Measurements from ENCODE around the gene BCL10.

BCL10 gene

DNA sequence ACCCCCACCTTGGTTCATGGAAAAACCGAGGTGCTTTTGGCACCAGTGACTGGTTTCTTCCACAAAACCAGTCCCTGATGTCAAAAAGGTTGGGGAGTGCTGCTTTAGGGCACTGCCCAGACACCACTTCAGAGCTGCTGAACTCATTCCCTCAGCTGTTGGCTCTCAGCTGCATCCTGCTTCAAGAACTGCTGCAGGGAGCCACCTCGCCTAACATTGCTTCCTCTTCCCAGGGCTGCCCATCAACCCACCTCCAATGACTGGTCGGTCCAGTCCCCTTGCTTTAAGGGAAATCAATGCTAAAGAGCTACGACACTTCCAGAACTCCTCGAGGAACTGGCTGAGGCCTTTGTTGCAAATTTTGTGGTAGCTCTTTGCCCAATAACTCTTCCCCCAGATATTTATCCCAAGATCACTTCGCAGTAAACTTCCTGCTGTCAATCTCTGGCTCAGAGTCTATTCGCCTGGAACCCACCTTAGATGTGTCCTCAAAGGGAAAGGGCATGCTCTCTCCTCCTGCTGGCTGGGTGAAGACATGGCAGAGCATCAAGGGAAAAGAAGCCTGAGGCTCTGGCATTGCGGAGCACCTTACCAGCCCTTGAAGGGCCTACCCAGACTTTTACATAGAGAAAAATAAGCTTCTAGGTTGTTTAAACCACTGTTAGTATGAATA, 46.0 kb downstream of the BCL10 start:
- DNase-seq = no peak
- intact Hi-C loops (cut with DNase I) = no loop called here

DNA sequence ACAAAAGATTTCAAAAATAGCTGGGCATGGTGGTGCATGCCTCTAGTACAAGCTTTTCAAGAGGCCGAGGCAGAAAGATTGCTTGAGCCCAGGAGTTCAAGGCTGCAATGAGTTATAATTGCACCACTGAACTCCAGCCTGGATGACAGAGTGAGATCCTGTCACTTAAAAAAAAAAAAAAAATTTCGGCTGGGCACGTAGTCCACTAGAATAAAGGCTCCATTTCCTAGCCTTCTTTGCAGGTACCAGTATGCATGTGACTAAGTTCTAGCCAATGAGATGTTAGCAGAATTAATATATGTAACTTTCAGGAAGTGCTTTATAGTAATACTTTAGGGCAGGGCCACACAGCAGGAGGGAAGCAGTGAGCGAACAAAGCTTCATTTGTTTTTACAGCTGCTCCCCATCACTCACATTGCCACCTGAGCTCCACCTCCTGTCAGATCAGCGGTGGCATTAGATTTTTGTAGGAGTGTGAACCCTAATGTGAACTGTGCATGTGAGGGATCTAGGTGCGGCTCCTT, 46.8 kb downstream of the BCL10 start:
- intact Hi-C loops (cut with DNase I) = no loop called here
- no peak for DNase-seq

DNA sequence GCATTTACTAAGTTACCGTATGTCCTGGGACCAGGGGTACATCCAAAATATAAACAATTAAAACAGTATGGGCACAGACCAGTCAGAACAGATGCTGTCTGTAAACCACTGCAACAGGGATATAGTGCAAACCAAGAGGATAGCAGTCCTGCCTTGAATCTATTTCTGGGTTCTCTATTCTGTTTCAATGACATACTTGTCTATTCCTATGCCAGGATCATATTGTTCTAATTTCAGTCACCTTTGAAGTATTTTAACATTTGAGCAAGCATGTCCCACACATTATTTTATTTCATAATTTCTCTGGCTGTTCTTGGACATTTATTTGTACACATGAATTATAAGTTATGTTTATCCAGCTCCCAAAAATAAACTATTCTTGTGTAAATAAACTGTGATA, 47.5 kb downstream of the BCL10 start:
- intact Hi-C loops (cut with DNase I) = no loop called here
- no peak for DNase-seq

DNA sequence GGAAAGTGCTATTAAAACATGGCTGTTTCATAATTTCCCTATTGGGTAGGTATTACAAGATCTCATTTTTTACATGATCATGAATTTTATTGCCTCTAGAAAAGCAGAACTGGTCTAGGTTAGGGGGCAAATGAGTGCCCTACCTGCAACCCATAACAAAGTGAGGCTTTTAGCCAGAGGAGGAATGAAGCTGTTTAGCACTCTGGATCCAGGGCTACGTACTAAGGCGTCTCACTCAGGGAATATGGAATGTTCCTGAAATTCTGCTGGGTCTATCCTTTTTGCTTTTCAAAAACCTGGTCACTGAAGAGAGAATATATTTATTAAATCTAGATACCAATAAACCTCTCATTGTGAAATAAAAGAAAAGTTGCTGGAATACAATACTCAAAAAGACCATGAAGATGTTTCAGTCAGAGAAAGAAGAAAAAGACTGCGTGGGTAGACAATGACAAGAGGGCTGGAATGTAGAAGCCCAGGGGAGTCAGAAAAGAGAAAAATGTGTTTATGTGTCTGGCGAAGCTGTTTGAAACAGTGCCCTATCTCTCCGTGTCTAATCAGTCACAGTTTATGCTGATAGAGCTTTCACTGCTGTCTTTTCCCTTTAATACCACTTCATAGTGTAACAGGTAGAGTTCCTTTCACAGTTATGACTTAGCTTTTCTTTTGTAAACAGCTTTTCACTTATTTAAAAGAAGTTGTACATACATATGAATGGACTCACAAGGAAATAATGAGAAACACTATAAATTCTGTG, 50.6 kb downstream of the BCL10 start:
- no peak for DNase-seq
- intact Hi-C loops (cut with DNase I) = no loop called here

DNA sequence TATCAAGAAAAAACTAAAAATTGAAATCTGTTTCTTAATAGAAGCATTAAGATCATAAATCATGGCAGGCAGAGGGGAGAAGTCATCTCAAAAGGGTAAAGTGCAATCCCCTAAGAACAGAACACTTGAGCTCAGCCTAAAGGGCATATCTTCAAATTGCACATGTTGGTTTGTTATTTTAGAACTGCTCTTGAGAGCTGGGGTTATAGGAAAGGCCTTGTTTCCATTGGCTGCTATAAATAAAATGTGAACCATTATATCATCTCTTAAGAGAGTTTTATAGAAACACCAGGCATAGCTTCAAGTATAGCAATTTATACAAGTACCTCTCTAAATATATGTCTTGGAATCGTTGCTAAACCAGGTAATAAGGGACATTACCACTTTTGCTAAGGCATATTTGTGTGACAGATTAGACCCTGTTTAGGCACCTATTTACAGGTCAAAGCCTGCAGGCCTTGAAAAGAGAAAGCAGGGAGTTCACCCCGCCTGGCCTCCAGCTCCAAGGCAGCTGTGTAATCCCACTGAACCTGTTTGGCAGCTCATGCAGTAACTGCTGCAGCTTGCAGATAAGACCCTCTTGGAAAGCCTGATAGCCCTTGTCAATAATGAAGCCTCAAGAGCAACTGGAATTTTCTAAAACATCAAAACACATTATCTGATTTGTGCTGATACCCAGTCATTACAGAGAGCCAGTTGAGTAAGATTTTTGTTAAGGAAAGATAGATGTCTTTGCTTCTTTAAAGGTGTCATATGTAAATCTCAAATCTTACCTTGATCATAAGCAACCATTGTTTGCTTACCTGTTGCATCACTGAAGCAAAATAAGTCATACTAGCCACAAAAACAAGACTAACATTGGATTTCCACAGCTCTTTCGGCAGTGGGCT, 51.5 kb downstream of the BCL10 start:
- intact Hi-C loops (cut with DNase I) = no loop called here
- no peak for DNase-seq

DNA sequence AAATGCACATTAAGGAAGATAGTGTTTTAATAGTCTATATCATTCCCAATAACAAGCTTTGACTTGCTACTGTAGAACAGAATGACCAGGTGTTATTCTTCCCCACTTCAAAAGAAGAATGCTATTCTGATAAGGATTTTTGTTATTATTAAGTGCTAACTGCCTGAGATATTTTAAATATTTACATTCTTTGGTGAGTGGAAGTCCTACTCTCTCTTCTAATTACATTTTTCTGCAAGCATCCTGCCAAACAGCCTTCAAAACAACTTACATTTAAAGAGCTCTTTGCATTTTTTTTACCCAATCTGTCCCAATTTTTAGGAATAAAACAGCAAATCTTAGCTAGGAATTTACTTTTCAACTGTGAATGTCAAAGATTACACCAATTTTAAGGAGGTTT, 52.1 kb downstream of the BCL10 start:
- no peak for DNase-seq
- intact Hi-C loops (cut with DNase I) = no loop called here

DNA sequence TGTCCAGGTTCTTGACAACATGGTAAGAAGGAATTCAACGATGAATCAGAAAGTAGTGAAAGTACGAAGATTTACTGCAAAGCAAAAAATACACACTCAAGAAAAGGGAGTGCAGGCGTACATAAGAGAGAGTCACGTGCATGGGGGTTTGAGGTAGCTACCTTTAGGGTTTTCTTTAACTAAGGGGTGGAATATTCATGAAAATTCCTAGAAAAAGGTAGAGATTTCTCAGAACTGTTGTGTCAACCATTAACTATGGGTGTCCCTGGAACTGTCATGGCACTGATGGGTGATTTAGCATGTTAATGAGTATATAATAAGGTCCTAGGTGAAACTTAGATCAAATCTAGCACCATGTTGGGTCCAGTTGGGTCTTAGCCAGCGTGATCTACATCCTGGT, 53.1 kb downstream of the BCL10 start:
- DNase-seq = no peak
- intact Hi-C loops (cut with DNase I) = no loop called here

DNA sequence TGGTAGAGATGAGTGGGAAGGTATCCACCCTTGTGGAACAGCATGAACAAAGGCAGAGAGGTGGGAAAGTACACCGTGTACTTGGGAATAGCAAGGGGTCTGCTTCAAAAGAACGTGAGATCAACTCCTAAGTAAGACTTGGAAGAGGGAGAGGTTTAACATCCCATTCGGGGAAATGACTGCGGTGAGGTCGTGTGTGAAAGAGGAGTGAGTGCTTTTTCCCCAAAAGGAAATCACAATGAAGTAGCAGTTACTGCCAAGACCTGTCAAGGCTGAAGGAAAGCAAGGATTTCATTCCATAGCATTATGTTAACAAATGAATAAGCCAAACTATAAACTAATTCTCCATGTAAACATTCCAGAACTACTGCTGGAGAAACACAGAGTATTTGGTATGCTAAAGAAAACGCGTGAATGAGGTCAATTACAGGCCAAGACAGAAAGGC, 55.7 kb downstream of the BCL10 start:
- no peak for DNase-seq
- intact Hi-C loops (cut with DNase I) = no loop called here

DNA sequence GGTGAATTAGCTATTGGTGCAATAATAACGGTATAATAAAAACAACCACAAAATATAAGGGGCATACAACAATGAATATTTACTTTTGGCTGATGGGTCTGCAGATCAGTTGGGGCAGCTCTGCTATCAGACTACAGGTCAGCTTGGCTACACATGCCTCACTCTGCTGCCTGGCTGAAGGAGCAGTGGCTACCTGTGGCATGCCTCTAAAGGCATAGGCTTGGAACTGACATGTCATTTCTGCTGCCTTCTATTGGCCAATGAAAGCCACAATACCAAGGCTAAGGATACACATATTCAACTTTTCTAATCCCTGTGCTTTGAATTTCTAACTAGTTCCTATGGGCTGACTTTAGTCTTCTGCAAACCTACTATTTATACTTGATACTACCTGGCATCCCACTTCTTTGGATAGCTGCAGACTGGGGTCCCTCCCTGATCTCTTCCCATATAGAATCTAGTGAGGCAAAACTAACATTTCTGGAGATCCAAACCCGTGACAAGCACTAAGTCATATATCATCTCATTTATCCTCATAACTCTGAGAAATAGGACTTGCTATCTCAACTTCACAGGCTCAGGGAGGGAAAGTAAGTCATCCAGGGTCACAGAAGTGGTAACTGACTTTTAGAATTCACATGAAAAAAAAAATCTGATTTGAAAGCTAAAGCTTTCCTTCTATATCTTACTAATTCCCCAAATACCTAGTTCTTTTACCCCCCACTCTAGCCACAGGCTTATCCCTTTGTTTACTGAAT, 56.4 kb downstream of the BCL10 start:
- no peak for DNase-seq
- intact Hi-C loops (cut with DNase I) = no loop called here

DNA sequence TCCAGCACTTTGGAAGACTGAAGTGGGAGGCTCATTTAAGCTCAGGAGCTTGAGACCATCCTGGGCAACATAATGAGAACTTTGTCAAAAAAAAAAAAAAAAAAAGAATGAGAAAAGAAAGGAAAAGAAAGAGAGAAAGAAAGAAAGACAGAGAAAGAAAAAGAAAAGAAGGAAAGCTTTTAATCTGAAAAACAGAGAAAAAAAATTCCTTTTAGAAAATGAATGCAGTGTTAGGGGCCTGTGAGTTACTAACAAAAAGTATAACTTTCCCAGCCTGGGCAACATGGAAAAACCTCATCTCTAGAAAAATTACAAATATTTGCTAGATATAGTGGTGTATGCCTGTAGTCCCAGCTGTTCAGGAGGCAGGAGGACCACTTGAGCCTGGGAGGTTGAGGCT, 59.7 kb downstream of the BCL10 start:
- DNase-seq = no peak
- intact Hi-C loops (cut with DNase I) = no loop called here

Measured in head of caudate nucleus (tissue), 42 donors.